Hematopoietic multipotent progenitor cell treated with erythropoietin and hydrocortisone succinate and interleukin-3 and kit ligand, for 15 days (in vitro differentiated cells): ENCODE data around the gene XRN1.
"Not testable (repeated sequence)": the region's sequence is repeated elsewhere in the genome, so short reads cannot be mapped to it uniquely, and the experiment has no call there.

Experiments
- DNase-seq: peaks from one replicate; pipeline ENCODE4 v3.0.0-alpha.2; 2015; ENCODE audit warnings: low spot score

Gene XRN1

GRCh38 chr3:142337994-142338393 lies 109.8 kb downstream of the XRN1 start:
- DNase-seq, result no peak

- DNase-seq, result no peak
Observed at GRCh38 chr3:142332390-142332789, 115.4 kb downstream of the XRN1 start.

- not testable (repeated sequence) for DNase-seq
Observed at GRCh38 chr3:142324275-142324953, 123.4 kb downstream of the XRN1 start.

- no peak for DNase-seq
Observed at GRCh38 chr3:142319912-142320311, 127.9 kb downstream of the XRN1 start.

- DNase-seq, result peak; percentile 28
Observed at GRCh38 chr3:142319094-142319493, 128.7 kb downstream of the XRN1 start.

GRCh38 chr3:142318331-142318730 lies 129.5 kb downstream of the XRN1 start:
- DNase-seq, result no peak

- not testable (repeated sequence) for DNase-seq
Observed at GRCh38 chr3:142315978-142316388, 131.9 kb downstream of the XRN1 start.

- DNase-seq, result no peak
Observed at GRCh38 chr3:142315083-142315482, 132.8 kb downstream of the XRN1 start.

- DNase-seq, result no peak
Observed at GRCh38 chr3:142310439-142310838, 137.4 kb downstream of the XRN1 start.

GRCh38 chr3:142302847-142303246 lies 145.0 kb downstream of the XRN1 start:
- DNase-seq, result not testable (repeated sequence)

GRCh38 chr3:142298626-142299025 lies 149.2 kb downstream of the XRN1 start:
- DNase-seq, result no peak

- no peak for DNase-seq
Observed at GRCh38 chr3:142296507-142296906, 151.3 kb downstream of the XRN1 start.

GRCh38 chr3:142287866-142288638 lies 159.8 kb downstream of the XRN1 start:
- DNase-seq, result no peak

- no peak for DNase-seq
Observed at GRCh38 chr3:142285083-142285517, 162.7 kb downstream of the XRN1 start.

GRCh38 chr3:142282503-142282902 lies 165.3 kb downstream of the XRN1 start:
- no peak for DNase-seq

GRCh38 chr3:142281474-142281873 lies 166.4 kb downstream of the XRN1 start:
- no peak for DNase-seq

GRCh38 chr3:142279965-142280590 lies 167.8 kb downstream of the XRN1 start:
- peak; percentile 80 for DNase-seq

GRCh38 chr3:142278451-142278850 lies 169.4 kb downstream of the XRN1 start:
- no peak for DNase-seq

GRCh38 chr3:142276781-142277180 lies 171.1 kb downstream of the XRN1 start:
- no peak for DNase-seq

GRCh38 chr3:142275856-142276255 lies 172.0 kb downstream of the XRN1 start:
- no peak for DNase-seq

- DNase-seq, result no peak
Observed at GRCh38 chr3:142274908-142275307, 172.9 kb downstream of the XRN1 start.

GRCh38 chr3:142273501-142273900 lies 174.3 kb downstream of the XRN1 start:
- DNase-seq, result no peak
